Stimulated activated naive CD8-positive, alpha-beta T cell treated with anti-CD3 and anti-CD28 coated beads, Interleukin-15, Interleukin-2, amounts not matched to agents 100 U/mL and 50 U/mL, for 24 hours (primary cell): ENCODE results near the gene RNF217.

Source experiments
- ATAC-seq: fragments of 150-1000 bp; cut with Tn5 transposase; one replicate; pipeline ENCODE4 v1.10.0; 2021
- DNase-seq: peaks from one replicate; pipeline ENCODE4 v3.0.0; 2021

The RNF217 gene

GRCh38 chr6:124987999-124988591, 25.9 kb downstream of the RNF217 start:
- DNase-seq (no peak), ATAC-seq (no peak)

- ATAC-seq (no peak), DNase-seq (no peak)
Measured at GRCh38 chr6:124989136-124989983, 27.1 kb downstream of the RNF217 start.

- DNase-seq, result no peak
- ATAC-seq, result no peak
Measured at GRCh38 chr6:124990988-124991387, 28.8 kb downstream of the RNF217 start.

GRCh38 chr6:124991764-124992295, 29.6 kb downstream of the RNF217 start:
- ATAC-seq (no peak), DNase-seq (no peak)

GRCh38 chr6:124993327-124993726, 31.1 kb downstream of the RNF217 start:
- DNase-seq (no peak), ATAC-seq (no peak)

GRCh38 chr6:124994648-124995047, 32.4 kb downstream of the RNF217 start:
- no peak for ATAC-seq

GRCh38 chr6:124995131-124995530, 32.9 kb downstream of the RNF217 start:
- DNase-seq (no peak), ATAC-seq (no peak)

More at GRCh38 chr6:124994648-124995047, 32.4 kb downstream of the RNF217 start:
- DNase-seq, result no peak

- no peak for DNase-seq
- ATAC-seq, result no peak
Measured at GRCh38 chr6:124995645-124996325, 33.5 kb downstream of the RNF217 start.

- DNase-seq (no peak), ATAC-seq (no peak)
Measured at GRCh38 chr6:124996411-124996810, 34.2 kb downstream of the RNF217 start.

- ATAC-seq, result no peak
- no peak for DNase-seq
Measured at GRCh38 chr6:124997196-124997875, 35.1 kb downstream of the RNF217 start.

GRCh38 chr6:124999105-124999764, 37.0 kb downstream of the RNF217 start:
- DNase-seq (no peak), ATAC-seq (no peak)

GRCh38 chr6:125001684-125002405, 39.6 kb downstream of the RNF217 start:
- no peak for ATAC-seq
- DNase-seq, result no peak

- no peak for DNase-seq
- ATAC-seq, result no peak
Measured at GRCh38 chr6:125002406-125002741, 40.1 kb downstream of the RNF217 start.

- no peak for ATAC-seq
Measured at GRCh38 chr6:125003070-125003469, 40.8 kb downstream of the RNF217 start.

GRCh38 chr6:125004198-125004597, 42.0 kb downstream of the RNF217 start:
- DNase-seq, result no peak
- ATAC-seq, result no peak

More at GRCh38 chr6:125003070-125003469, 40.8 kb downstream of the RNF217 start:
- DNase-seq, result no peak

- ATAC-seq, result no peak
- DNase-seq, result no peak
Measured at GRCh38 chr6:125004797-125005595, 42.8 kb downstream of the RNF217 start.

GRCh38 chr6:125008261-125008703, 46.0 kb downstream of the RNF217 start:
- no peak for ATAC-seq
- no peak for DNase-seq

- no peak for DNase-seq
- ATAC-seq, result no peak
Measured at GRCh38 chr6:125008957-125009356, 46.7 kb downstream of the RNF217 start.

GRCh38 chr6:125009578-125009977, 47.3 kb downstream of the RNF217 start:
- ATAC-seq (no peak), DNase-seq (no peak)
